Stimulated activated CD8-positive, alpha-beta memory T cell treated with anti-CD3 and anti-CD28 coated beads, Interleukin-15, amount 100 ng/mL, for 48 hours (primary cell): ENCODE measurements around the gene NIPBL.
"Not testable (repeated sequence)": the region's sequence is repeated elsewhere in the genome, so short reads cannot be mapped to it uniquely, and the experiment has no call there.

Experiments used
- DNase-seq, 2 donors: peaks; one replicate each; pipeline ENCODE4 v3.0.0-alpha.2; 2020; ENCODE audit warnings: low read depth in 2 of 2

Gene NIPBL

DNA sequence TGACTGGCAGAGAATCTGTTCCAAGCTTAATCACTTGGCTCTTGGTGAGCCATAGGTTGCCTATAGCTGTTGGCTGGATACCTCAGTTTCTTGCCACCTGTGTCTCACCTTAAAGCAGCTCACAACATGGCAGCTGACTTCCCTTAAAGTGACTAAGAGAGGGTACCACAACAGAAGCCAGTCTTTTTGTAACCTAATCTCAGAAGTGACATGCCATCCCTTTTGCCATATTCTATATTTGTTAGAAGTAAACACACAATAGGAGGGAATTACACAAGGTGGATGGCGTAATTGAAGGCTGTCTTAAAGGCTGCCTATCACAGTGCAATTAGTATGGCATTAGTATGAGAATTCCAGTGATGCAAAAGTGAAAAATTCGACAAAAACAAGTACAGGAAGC lies 28.1 kb downstream of the NIPBL start:
- DNase-seq, result no peak

DNA sequence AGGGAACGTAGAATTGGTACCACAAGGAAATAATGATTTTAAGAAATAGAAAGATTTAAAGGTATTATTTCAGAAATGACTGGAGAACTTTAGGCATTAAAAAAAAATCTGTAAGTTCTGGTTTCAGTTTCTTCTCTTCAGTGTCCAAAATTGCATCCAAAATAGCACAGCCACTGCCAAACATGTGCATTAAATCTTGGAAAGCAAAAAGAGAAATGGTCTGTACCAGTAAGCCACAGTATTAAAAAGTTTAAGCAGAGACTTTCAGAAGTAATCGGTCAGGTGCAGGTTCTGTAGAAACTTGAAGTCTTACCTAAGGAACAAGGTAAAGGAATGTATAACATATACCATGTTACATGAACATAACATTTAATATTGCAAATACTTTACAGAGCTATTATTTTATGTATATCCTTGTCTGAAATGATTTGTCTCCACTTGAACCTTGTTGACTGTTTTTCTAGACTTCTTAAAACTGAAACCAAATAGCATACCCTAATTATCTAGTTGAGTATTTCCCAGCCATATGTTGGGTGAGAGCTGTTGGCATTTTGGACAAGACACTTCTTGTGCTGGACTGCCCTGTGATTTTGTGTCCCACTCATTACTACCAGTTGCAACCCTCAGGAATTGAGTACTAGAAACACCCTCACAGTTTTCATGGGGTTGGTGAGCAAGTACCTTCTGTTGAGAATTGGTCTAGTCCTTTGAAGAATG lies 32.1 kb downstream of the NIPBL start:
- DNase-seq, result no peak

DNA sequence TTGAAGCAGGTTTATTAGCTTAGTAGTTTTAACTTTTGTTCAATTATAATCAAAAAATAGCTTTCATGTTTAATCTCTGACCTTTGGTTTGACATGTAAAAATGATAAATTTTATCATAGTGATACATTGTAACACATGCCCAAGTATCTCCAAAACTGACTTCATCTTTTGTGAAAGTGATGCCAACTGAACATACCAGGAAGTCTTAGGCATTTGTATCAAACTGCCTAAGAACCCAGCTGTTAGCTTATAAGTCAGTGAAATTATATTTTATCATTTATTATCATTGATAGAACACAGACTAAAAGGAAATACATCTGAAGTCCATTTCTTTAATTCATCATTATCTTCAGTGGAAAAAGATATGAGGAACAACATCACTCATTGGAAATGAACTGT lies 39.1 kb downstream of the NIPBL start:
- no peak for DNase-seq

DNA sequence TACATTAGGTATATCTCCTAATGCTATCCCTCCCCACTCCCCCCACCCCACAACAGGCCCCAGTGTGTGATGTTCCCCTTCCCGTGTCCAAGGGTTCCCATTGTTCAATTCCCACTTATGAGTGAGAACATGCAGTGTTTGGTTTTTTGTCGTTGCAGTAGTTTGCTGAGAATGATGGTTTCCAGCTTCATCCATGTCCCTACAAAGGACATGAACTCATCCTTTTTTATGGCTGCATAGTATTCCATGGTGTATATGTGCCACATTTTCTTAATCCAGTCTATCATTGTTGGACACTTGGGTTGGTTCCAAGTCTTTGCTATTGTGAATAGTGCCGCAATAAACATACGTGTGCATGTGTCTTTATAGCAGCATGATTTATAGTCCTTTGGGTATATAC lies 40.0 kb downstream of the NIPBL start:
- not testable (repeated sequence) for DNase-seq

DNA sequence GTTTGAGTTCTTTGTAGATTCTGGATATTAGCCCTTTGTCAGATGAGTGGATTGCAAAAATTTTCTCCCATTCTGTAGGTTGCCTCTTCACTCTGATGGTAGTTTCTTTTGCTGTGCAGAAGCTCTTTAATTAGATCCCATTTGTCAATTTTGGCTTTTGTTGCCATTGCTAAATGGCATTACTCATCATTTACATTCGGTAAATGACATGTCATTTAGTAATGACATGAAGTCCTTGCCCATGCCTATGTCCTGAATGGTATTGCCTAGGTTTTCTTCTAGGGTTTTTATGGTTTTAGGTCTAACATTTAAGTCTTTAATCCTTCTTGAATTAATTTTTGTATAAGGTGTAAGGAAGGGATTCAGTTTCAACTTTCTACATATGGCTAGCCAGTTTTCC lies 40.8 kb downstream of the NIPBL start:
- not testable (repeated sequence) for DNase-seq

DNA sequence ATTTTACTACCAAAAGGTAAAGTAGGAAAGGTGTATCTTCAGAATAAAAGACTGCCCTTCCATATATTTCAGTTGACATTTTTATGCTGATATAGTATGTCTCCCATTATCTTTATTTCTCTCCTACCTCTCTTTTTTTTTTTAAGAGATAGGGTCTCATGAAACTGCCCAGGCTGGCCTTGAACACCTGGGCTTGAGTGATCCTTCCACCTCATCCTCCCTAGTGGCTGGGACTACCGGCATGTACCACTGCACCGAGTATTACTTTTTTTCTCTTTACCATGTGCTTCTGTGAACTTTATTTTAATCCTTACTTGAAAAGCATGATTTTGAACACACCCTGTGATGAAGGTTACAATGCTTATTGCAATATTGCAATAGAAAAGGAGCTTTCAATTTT lies 42.7 kb downstream of the NIPBL start:
- no peak for DNase-seq

DNA sequence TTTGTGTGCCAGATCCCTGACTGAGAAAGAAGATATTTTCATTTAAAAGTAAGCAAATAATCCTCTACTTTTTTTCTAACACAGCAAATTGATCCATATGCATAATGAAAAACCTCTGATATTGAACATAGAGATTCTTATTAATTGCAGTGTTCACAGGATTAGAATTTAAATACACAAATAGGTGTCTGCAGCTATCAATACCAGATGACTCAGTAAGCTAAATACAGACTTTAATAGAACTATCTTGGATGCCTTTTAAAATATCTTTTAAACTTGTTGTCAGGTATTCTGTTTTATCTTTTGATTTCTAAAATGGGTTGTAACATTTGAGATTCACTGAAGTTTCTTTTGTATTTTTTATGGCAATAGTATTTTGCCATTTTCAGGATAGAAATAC lies 43.1 kb downstream of the NIPBL start:
- no peak for DNase-seq

DNA sequence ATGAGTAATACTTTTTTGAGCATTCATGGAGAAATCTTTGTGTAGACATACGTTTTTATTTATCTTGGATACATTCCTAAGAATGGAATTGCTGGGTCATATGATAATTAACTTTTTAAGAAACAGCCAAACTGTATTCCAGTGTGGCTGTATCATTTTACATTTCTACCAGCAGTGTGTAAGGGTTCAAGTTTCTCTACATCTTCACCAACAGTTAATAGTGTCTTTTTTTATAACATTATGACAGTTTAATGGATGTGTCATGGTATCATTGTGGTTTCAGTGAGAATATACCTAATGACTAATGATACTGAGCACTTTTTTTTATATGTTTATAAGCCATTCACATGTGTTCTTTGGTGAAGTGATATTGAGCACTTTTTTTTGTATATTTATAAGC lies 52.4 kb downstream of the NIPBL start:
- no peak for DNase-seq

DNA sequence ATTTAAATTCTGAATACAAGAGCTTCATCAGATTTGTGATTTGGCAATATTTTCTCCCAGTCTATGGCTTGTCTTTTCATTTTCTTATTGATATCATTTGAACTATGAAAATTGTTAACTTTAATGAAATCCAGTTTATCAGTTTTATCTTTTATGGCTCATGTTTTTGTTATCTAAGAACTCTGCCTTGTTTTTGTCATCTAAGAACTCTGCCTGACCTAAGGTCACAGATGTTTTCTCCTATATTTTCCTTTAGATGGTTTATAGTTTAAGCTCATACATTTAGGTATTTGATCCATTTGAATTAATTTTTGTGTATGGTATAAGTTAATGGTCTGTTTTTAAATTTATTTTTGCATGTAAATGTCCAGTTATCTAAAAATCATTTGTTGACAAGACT lies 52.9 kb downstream of the NIPBL start:
- no peak for DNase-seq

DNA sequence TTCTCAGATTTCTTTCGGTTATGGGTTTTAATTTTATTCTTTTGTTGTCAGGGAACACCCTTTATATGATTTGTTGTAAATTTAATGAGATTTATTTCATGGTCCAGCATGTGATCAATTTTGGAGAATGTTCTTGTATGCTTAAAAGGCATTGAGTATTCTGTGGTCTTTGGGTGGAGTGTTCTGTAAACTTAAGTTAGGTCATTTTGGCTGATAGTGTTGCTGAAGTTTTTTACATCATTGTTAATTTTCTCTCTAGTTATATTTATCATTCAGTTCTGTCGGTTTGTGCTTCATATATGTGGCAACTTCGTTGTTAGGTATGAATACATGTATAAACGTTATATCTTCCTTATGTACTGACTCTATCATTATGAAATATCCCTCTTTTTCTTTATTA lies 55.5 kb downstream of the NIPBL start:
- no peak for DNase-seq

DNA sequence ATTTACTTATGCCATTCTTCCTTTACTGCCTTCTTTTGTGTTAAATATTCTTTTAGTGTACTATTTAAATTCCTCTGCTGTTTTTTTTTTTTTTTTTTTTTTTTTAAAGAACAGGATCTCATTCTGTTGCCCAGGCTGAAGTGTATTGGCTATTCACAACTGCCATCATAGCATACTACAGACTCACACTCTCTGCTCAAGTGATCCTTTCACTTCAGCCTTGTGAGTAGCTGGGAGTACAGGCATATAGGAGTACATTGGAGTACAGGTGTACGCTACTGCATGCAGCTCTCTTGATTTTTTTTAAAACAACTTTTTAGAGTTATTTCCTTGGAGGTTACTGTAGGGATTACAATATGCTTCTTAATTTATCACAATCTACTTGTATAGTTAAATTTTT lies 56.1 kb downstream of the NIPBL start:
- DNase-seq, result no peak

DNA sequence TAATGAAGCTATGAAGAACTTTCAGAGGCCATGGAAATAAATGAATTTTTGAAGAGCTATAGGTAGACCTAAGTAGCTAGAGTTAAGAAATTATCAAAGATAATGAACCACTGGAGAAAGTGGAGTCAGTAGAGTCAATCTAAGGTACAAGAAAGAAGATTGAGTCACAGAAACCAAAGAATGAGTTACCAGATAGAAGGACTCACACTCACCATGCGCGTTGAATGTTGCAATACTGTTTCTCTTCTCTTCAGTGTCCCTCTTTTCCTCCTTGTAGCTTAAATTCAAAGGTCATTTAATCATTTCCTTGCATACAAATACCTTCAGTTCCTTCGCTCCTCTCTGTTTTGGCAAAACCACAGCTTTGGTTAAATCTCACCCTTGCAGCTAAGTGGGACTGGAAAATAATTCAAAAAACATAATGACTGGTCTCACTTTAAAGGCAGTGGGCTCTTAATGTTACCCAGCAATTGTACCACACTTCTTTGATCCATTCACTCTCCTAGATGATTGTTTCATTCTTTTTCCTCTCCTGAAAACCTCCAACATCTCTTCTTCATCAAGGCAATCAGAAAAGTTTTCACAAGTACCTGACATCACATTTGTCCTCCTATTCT lies 58.3 kb downstream of the NIPBL start:
- DNase-seq, result no peak

DNA sequence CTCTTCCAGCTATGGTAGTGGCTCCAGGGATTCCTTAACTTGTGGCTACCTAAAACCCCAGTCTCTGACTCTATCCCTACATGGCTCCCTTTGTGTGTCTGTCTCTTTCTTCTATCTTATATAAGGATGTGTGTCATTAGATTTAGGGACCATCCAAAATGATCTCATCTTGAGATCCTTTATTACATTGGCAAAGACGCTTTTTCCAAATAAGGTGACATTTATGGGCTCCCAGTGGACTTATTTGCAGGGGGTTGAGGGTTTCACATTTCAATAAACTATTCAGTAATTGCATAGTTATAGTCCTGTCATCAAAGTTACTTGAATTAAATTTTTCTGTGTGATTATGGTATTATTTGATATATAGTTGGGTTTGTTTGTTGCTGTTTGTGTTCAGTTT lies 59.2 kb downstream of the NIPBL start:
- no peak for DNase-seq

DNA sequence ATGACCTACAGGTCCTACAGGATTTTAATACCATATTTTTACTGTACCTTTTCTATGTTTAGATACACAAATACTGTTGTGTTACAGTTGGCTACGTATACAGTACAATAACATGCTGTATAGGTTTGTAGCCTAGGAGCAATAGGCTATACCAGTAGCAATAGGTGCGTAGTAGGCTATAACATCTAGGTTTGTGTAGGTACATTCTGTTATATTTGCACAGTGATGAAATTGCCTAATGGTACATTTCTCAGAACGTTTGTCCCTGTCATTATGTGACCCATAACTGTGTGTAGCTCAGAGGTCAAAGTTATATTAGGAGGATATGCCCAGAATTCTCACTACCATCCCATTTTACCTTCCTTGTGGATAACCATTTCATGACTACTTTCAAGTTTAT lies 59.7 kb downstream of the NIPBL start:
- no peak for DNase-seq

DNA sequence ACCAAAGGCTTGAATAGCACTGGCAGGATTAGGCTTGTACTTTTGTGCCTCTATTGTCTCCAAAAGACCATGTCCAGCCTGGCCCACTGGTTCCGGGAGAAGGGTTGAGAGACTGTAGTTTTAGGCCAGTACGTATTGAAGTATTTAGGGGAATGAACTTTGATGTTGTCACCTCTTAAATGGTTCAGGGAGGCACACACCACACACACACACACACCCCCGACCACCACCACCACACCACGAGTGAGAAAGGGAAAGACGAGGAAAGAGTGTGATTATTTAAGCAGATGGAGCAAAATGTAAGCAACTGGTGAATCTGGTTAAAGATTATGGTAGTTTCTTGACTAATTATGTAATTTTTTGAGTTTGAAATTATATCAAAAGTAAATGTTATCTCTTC lies 61.6 kb downstream of the NIPBL start:
- DNase-seq, result no peak

DNA sequence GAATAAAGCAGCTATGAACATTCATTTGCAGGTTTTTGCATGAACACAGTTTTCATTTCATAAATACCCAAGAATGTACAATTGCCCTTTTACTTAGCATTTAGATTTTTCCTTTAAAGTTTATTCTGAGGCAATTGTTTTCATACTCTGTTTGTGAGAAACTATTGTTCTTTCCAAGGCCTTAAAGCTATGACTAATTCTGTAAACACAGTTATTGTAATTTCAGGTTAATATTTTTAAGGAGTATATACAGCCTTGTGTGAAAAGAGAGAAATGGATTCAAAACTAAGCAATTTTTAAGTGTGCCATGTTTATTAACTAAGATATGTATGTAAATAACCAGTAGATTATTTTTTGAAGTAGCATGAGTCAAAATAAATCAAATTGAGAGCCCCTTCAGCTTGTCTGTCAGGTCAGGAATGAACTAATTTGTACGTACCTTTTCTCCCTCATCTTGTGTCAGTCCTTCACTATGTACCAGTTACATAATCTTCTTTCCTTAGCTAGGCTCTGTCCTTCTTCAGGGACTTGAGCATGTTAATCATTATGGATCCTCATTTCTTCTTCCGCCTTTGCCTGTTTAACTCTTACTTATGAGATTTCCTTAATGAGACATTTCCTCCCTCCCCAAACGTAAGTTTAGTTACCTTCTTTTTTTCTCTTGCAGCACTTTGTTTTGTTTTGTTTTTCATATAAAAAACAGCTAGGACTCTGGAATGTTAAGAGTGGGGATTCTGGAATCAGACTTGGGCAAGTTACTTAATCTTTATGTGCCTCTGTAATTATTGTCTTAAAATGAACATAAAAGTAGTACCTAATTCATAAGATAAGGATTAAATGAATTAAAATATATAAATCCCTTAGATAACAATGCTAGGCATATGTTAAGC lies 63.6 kb downstream of the NIPBL start:
- DNase-seq, result no peak

DNA sequence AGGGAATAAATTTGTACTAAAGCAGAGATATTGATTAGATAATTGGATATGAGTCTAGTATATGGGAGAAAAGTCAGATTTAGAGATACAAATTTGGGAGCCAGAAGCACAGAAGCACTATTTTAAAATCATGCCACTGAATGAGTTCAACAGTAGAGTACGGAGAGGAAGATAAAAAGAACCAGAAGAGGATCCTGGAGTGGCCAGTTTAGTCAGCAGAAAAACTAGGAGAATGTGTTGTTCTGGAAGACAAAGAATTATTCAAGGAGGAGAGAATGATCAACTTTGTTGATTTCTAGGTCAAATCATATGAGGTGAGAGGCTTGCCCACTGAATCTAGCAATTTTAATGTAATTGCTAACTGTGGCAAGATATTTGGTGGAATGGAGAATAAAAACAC lies 67.0 kb downstream of the NIPBL start:
- DNase-seq, result no peak

DNA sequence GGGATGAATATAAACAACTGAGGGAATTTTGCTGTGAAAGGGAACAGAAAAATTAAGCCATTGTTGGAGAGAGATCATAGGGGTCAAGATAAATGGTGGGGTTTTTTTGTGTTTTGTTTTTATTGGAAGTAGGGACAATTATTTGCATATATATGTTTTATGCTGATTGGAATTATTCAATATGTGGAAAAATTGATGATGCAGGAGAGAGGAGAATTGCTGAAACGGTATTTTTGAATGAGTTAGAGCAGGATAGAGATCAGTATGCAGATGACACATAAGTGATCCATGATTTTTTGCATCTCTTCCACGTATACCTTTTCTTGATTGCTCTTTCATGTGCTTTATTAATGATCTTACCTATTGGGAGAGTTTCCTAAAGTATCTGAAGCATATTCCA lies 67.5 kb downstream of the NIPBL start:
- DNase-seq, result no peak

DNA sequence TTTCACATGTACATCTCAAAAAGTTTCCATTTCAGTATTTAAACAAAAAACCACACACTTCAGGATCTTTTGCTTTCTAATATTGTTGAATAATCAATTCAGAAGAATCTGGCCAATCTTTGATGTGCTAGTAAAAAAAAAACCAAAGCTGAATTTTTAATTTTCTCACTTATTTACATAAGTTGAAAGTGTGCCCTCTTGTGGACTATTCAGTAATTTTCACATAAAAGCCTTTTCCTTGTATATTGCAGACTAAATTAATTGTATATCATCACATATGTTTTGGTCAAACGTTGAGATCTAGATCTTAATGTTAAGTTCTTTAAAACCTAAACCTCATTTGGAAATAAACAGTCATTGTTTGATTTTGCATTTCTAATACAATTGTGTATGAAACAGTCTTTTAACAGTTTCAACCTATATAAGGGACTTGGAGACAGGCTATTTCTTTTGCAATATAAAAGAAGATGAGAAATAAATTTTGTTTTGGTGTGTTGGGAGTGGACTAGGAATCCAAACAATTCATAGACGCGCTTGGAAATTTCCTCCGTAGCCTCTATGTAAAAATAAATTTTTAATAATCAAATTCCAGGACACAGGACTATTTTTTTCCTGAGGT lies 68.1 kb downstream of the NIPBL start:
- no peak for DNase-seq

DNA sequence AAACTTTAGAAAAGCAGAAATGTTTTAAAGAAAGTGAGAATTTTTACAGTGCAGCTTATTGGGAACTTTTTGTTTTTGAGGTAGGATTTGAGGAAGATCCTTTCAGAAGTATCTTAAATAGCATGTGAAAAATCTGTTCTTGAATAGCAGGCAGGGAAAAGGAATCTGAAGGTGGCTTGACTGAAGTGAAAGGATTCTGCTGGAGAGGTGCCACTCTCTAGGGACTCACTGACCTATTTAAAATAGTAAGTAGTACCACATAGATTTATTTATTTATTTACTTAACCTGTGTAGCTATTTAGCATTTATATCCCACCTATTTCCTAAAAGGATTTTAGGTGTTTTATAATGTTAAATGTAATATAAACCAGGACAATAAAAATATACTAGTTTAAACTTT lies 69.1 kb downstream of the NIPBL start:
- DNase-seq, result no peak

DNA sequence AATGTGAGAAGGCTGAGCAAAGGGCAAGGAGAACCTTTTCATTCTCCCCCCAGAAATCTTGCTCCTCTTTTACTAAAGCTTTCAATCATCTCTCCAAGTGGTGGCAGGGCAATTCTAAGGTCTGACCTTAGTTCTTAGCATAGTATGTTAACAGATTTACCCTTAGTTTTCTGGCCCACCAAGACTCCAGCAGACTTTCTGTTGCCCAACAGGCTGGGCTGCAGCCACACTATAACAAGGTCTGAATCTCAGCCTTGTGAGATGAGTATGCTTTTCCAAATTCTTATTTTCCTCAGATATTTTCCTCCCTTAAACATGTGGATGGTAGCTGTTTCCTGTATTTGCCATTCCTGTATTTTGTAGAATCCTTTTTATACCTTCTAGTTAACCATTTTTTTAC lies 69.5 kb downstream of the NIPBL start:
- DNase-seq, result no peak

DNA sequence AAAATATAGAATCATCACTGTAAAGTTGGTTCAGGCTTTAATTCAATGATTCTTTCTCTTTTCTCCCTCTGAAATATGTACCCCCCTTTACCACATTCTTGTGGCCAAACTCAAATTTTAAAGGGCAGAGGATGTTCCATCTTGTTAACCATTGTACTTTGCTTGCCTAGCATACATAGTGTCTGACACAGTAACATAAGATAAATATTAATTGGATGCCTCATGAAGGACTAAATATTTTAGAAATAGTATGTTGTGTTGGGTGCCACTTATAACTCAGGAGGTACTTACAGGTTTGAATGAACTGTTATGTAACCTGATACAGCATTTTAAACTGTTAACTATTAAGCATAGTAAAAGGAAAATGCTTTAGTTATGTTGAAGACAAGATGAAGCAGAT lies 71.5 kb downstream of the NIPBL start:
- DNase-seq, result no peak

DNA sequence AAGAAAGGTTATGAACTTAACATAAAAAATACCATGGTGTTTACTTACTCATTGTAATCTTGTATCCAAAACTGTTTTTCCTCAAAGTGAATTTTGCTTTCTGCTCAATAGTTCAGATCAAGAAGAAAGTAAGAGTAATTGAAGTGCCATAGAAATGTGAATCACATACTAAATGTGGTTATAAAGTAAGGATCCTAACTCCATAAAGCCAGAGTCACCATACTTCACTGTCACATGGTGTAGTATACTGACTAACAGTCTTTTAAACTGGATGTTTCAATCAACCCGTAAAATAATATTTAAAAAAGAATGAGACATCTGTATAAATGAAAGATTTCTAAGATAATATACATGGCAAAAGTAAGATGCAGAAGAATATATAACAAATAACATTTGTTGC lies 72.1 kb downstream of the NIPBL start:
- no peak for DNase-seq
